HG03378 (cell line): ENCODE data around the gene C1orf198.

Source experiments
- ATAC-seq: cut with Tn5 transposase; IDR thresholded peaks from one replicate; pipeline ENCODE4 v1.9.1; 2021; ENCODE audit warnings: mild to moderate bottlenecking, moderate library complexity; ENCODE audit not compliant: unreplicated experiment

Gene C1orf198

DNA sequence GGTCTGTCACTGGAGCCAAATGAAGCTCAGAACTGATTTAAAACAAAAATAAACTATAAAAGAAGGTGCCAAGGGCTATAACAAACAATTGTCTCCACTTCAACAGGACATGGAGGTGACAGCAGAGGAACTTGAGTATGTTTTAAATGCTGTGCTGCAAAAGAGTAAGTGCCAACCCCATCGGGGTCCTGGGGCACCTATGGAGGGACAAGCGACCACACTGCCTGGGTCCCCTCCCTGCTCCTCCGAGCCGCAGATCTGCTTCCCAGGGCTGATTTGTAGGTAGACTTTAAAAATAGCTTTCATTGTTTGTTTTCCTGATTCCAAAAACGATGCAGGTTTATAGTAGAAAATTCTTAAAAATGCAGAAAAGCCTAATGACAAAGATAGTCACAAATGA is 78.3 kb downstream of the C1orf198 start:
- no peak for ATAC-seq

DNA sequence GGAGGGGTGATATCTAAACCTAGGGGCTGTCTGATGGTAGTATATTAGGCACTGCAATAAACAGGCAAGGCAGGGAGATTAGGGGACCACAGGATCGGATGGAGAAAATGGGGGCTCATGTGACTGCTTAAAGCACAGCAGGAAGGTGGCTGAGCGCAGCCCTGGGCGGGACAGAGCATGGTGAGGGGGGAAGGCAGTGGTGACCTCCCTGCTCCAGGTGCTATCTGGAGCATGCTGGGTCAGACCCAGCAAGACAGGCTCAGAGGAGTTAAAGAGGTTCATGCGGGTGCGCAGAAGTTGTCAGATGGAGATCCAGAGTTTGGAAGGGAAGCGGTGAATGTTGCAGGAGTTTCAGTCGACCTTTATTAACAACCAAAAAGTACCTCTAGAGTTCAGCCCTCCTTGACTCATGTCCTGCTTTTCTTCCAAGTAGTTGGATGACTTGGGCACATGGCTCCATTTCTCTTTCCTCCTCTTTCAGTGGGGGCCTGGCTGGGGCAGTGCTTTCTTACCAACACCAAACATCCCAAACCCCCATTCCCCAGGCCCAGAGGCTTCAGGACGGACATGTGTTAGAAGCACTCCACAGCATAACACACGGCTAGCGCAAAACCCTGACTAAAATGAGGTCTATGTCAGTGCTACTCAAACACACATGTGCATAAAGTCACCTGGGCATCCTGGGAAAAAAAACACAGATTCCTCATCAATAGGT is 79.6 kb downstream of the C1orf198 start:
- no peak for ATAC-seq

DNA sequence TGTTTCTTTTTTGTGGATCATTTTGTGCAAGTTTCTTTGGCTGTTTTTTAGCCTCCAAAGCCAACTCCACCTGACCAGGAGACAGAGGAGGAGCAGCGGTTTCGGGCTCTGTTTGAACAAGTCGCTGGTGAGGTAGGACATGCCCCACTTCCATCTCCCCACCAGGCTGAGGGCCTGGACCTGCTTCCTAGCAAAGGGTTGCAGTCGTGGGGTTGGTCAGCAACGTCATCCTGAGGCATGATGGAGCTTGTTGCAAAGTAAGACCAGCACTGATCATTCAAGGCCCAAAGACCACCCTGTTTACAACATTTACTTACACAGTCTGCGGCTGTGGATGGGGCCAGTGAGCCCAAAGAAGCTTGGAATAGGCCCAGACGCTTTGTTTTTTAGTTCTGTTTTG is 80.8 kb downstream of the C1orf198 start:
- ATAC-seq: no peak
